Esophagus squamous epithelium (tissue), 4 donors: ENCODE measurements around the gene GALE.

Source experiments
- POLR2A ChIP-seq, 4 donors: fragments of 450-650 bp; IDR thresholded peaks; one replicate each; pipeline ENCODE4 v1.6.1; 2017; ENCODE audit warnings: antibody characterized with exemption in 4 of 4, mild to moderate bottlenecking in 4 of 4, moderate library complexity in 3 of 4
- TF ChIP-seq, protein P1 (sequence below), 6 experiments: fragments of 450-650 bp in 4 of 6; fragments of 200-600 bp in 2 of 6; sonication (generic) in 2 of 6; IDR thresholded peaks; one replicate each; pipeline ENCODE4 v1.5.1; 2016 to 2019; ENCODE audit warnings: antibody characterized with exemption in 6 of 6, mild to moderate bottlenecking in 4 of 6, moderate library complexity in 4 of 6

DNA sequence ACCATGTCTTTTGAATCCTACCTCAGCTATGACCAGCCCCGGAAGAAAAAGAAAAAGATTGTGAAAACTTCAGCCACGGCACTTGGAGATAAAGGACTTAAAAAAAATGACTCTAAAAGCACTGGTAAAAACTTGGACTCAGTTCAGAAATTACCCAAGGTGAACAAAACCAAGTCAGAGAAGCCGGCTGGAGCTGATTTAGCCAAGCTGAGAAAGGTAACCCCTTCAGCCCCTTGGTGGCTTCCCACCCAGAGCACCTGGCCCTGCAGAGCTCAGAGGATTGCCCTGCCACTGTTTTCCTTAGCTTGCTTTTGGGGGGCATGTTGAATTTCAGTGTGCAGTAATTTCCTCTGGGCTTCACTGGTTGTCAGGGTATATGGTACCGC, 48.7 kb downstream of the GALE start:
- TF ChIP-seq, protein P1, sequence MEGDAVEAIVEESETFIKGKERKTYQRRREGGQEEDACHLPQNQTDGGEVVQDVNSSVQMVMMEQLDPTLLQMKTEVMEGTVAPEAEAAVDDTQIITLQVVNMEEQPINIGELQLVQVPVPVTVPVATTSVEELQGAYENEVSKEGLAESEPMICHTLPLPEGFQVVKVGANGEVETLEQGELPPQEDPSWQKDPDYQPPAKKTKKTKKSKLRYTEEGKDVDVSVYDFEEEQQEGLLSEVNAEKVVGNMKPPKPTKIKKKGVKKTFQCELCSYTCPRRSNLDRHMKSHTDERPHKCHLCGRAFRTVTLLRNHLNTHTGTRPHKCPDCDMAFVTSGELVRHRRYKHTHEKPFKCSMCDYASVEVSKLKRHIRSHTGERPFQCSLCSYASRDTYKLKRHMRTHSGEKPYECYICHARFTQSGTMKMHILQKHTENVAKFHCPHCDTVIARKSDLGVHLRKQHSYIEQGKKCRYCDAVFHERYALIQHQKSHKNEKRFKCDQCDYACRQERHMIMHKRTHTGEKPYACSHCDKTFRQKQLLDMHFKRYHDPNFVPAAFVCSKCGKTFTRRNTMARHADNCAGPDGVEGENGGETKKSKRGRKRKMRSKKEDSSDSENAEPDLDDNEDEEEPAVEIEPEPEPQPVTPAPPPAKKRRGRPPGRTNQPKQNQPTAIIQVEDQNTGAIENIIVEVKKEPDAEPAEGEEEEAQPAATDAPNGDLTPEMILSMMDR (IDR thresholded peaks at IDR 0.05): no peak
- no peak for TF ChIP-seq POLR2A (IDR thresholded peaks at IDR 0.05)
